Subcutaneous adipose tissue (tissue), 4 donors: ENCODE measurements around the gene HNMT. TPM values are rescaled to one million over a fixed set of nuclear protein-coding genes. Genes with fewer than 3 reads are reported as not detected.

Source experiments
- CTCF ChIP-seq: fragments of 450-650 bp; IDR thresholded peaks from one replicate; pipeline ENCODE4 v1.5.1; 2016; ENCODE audit warnings: low read depth, mild to moderate bottlenecking, control low read depth, antibody characterized with exemption, moderate library complexity
- total RNA-seq, 4 donors: library from RNA; depleted of rRNA; stranded (reverse); fragments of >200 nt; gene quantifications; one replicate each; pipeline ENCODE4 v1.1.0, GENCODE V29; 2016

The HNMT gene
- total RNA-seq, 4 donors from 2014 or later: 135 to 329 (median 220) TPM

DNA sequence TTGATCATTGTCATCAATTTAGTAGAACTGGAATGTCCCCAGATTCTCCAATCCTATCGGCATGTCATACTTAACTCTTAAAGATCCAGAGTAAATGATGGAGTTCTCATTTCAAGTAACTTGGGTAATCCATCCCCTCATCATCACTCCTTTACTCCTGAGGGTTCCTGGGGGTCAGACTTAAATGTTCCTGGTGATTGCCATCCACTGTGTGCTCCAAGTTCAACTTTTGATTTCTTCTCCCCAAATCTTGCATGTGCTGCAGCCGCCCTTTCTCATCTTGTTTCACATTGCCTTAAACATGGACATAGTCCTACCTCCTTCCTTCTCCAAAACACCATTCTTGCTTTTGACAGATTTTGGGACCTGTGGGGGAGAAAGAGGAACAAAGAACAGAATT is 43.2 kb downstream of the HNMT start:
- no peak for TF ChIP-seq CTCF

- TF ChIP-seq CTCF: no peak
Measured at GRCh38 chr2:138009622-138010021, 45.3 kb downstream of the HNMT start.

GRCh38 chr2:138010890-138011289 is 46.6 kb downstream of the HNMT start:
- TF ChIP-seq CTCF: no peak

DNA sequence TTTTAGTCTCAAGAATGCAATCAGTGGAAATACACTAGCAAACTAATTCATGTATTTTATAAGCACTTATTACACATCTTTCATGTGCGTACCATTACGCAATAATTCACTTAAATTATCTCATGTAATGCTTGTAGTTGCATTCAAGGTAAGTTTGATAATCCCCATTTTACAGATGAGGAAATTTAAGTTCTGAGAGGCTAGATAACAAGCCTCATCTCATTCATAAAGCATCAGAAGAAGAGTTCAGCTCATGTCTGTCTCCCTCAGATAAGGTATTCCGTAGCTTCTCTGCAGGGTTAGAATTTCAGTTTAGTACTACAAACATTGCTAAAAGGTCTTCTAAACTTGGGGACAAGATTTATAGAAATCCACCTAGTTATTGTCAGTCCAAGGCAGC is 47.8 kb downstream of the HNMT start:
- no peak for TF ChIP-seq CTCF

DNA sequence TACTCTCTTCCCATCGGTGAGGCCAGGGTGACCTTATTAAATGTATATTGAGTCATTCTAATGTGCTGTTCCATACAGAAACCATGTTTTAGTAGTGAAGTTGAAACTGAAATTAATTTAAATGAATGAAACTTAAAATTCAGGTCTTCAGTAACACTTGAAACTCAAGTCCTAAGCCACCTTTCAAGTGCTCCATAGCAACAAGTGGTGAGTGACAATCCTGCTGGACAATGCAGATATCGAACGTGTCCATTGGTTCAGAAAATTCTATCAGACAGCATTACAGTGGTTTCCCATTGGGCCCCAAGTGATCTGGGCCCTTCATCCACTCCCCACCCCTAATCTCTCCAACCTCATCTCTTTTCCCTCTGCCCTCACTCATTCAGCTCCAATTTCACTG is 48.7 kb downstream of the HNMT start:
- TF ChIP-seq CTCF: no peak

DNA sequence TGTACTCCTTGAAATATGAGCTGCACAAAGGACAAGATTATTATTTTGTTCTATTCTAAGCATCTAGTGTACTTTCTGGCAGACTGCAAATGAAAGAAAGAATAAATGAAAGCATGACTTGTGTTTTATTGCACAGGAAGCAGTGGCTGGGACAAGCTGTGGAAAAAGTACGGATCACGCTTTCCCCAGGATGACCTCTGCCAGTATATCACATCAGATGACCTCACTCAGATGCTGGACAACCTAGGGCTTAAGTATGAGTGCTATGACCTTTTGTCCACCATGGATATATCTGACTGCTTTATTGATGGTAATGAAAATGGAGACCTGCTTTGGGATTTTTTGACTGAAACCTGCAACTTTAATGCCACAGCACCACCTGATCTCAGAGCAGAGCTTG is 49.4 kb downstream of the HNMT start:
- no peak for TF ChIP-seq CTCF

DNA sequence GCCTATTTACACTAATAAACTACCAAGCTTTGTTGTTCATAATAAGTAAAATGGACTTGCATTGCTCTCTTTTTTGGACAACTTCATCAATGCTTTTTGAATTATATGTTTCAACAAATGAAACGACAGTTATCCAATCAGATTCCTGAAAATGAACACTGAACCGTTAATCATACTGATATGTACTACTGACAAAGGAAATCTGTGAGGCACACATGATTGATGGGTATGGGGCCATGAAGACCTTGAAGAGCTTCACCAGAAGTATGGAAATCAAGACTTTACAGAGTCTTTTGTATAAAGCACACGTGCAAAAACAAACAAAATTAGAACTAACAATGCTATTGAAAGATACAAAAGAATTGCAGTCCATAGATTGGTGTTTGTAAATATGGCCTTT is 51.2 kb downstream of the HNMT start:
- TF ChIP-seq CTCF: no peak
